Tibial nerve (tissue), 4 donors: ENCODE measurements around the gene MINDY4. TPM values are rescaled to one million over a fixed set of nuclear protein-coding genes. Genes with fewer than 3 reads are reported as not detected.

Experiments
- DNase-seq, 2 donors: peaks; one replicate each; pipeline ENCODE4 v3.0.0-alpha.2; 2019; ENCODE audit warnings: low spot score in 2 of 2
- H3K27ac ChIP-seq, 4 donors: fragments of 200-600 bp; sonication (generic) in 3 of 4; one replicate each; pipeline ENCODE4 v1.5.1; 2017 to 2019; ENCODE audit warnings: mild to moderate bottlenecking in 1 of 4
- H3K27me3 ChIP-seq, 2 donors: fragments of 200-600 bp; sonication (generic) in 1 of 2; one replicate each; pipeline versions ENCODE4 v1.5.1 to v1.6.0; 2017 to 2019
- H3K36me3 ChIP-seq, 3 donors: fragments of 200-600 bp; sonication (generic); one replicate each; pipeline ENCODE4 v1.5.1; 2018 to 2019
- H3K4me1 ChIP-seq, 4 donors: fragments of 200-600 bp; sonication (generic) in 3 of 4; one replicate each; pipeline ENCODE4 v1.5.1; 2017 to 2019
- H3K4me3 ChIP-seq, 4 donors: fragments of 200-600 bp; sonication (generic) in 3 of 4; one replicate each; pipeline ENCODE4 v1.5.1; 2017 to 2019; ENCODE audit warnings: mild to moderate bottlenecking in 1 of 4, moderate library complexity in 1 of 4
- H3K9me3 ChIP-seq, 4 donors: fragments of 200-600 bp; sonication (generic) in 3 of 4; one replicate each; pipeline ENCODE4 v1.5.1; 2017 to 2019
- EP300 ChIP-seq, 2 donors: sonication (generic); formaldehyde crosslinking; IDR thresholded peaks; one replicate each; pipeline ENCODE4 v1.6.1; 2017; ENCODE audit warnings: antibody characterized with exemption in 2 of 2, mild to moderate bottlenecking in 1 of 2
- POLR2A ChIP-seq, 2 donors: fragments of 450-650 bp; IDR thresholded peaks; one replicate each; pipeline ENCODE4 v1.6.1; 2017; ENCODE audit warnings: antibody characterized with exemption in 2 of 2, mild to moderate bottlenecking in 2 of 2, moderate library complexity in 2 of 2
- WGBS, 2 donors: methylation state at CpG; one replicate each; pipeline ENCODE4 v1.1.5; 2018; 5-methylcytosine and 5-hydroxymethylcytosine counted together
- total RNA-seq, 4 donors: library from RNA; depleted of rRNA; stranded (reverse); fragments of >200 nt; gene quantifications; one replicate each; pipeline ENCODE4 v1.1.0, GENCODE V29; 2016
- TF ChIP-seq, protein P1 (sequence below), 5 experiments: fragments of 200-600 bp in 3 of 5; fragments of 450-650 bp in 2 of 5; sonication (generic) in 3 of 5; IDR thresholded peaks; one replicate each; pipeline ENCODE4 v1.5.1; 2016 to 2019; ENCODE audit warnings: antibody characterized with exemption in 5 of 5, mild to moderate bottlenecking in 3 of 5, moderate library complexity in 2 of 5

The MINDY4 gene
- total RNA-seq, 4 donors from 2014 or later: 17.1 to 21.6 (median 19.9) TPM

DNA sequence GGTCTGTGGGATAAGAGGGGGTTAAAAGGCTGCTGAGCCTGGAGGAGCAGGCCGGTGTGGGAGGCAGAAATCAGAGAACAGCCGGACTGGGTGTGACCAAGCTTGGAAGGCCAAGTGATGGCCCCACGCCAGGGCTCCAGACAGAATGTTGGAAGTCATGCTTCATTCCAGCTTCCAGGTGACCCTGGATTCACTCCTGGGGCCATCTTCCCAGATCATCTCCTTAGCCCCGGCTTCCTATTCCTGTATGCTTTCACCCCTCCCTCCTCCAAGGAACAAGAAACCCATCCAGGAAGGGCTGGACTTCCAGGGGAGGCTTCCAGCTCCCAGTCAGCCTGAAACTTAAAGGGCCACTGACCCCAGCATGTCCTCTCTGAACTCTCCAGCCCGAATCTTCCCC lies 18.2 kb upstream of the MINDY4 start:
- H3K36me3 ChIP-seq: no peaks in the 10 kb centered on the region
- H3K4me1 ChIP-seq: peaks cover 0 to 57% (median 15%) of the 10 kb centered on the region in 4 donors
- H3K4me3 ChIP-seq: peak overlapping the region in 3 of 4 donors; percentile 17 to 48 (median 26)
- H3K27me3 ChIP-seq: no peaks in the 10 kb centered on the region
- WGBS, 2 donors: 10 to 24% methylated on average over 5 of the region's 5 CpGs
- H3K9me3 ChIP-seq: no peaks in the 10 kb centered on the region
- TF ChIP-seq, protein P1, sequence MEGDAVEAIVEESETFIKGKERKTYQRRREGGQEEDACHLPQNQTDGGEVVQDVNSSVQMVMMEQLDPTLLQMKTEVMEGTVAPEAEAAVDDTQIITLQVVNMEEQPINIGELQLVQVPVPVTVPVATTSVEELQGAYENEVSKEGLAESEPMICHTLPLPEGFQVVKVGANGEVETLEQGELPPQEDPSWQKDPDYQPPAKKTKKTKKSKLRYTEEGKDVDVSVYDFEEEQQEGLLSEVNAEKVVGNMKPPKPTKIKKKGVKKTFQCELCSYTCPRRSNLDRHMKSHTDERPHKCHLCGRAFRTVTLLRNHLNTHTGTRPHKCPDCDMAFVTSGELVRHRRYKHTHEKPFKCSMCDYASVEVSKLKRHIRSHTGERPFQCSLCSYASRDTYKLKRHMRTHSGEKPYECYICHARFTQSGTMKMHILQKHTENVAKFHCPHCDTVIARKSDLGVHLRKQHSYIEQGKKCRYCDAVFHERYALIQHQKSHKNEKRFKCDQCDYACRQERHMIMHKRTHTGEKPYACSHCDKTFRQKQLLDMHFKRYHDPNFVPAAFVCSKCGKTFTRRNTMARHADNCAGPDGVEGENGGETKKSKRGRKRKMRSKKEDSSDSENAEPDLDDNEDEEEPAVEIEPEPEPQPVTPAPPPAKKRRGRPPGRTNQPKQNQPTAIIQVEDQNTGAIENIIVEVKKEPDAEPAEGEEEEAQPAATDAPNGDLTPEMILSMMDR (IDR thresholded peaks at IDR 0.05): no peak
- TF ChIP-seq EP300 (IDR thresholded peaks at IDR 0.05): peak in 1 of 2 donors; percentile 73
- DNase-seq: peak; percentile 83 to 87
- peak overlapping the region in 3 of 4 donors; percentile 66 to 84 (median 74) for H3K27ac ChIP-seq

DNA sequence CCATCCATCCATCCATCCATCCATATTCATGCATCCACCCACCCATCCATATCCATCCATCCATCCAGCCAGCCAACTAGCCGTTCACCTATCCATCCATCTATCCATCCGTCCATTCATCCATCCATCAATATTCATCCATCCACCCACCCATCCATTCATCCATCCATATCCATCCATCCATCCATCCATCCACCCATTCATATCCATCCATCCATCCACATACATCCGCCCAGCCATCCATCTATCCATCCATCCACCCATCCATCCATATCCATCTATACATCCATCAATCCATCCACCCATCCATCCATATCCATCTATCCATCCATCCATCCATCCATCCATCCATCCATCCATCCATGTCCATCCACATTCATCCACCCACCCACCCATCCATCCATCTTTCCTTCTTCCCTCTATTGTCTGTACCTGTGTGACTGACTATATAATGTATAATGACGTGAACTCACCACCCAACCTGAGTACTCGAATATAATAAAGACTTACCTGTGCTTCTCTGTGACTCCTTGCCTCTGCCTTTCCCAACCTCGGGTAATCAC lies 16.8 kb upstream of the MINDY4 start:
- no peaks in the 10 kb centered on the region for H3K36me3 ChIP-seq
- H3K4me3 ChIP-seq: no peak overlapping the region
- DNase-seq: no peak
- H3K9me3 ChIP-seq: no peaks in the 10 kb centered on the region
- no peak overlapping the region for H3K27ac ChIP-seq
- peaks cover 0 to 57% (median 15%) of the 10 kb centered on the region in 4 donors for H3K4me1 ChIP-seq
- 78 to 87% methylated on average over 6 of the region's 6 CpGs for WGBS, 2 donors
- no peak for TF ChIP-seq POLR2A (IDR thresholded peaks at IDR 0.05)
- TF ChIP-seq EP300 (IDR thresholded peaks at IDR 0.05): no peak
- TF ChIP-seq, protein P1 (IDR thresholded peaks at IDR 0.05): no peak
- no peaks in the 10 kb centered on the region for H3K27me3 ChIP-seq

DNA sequence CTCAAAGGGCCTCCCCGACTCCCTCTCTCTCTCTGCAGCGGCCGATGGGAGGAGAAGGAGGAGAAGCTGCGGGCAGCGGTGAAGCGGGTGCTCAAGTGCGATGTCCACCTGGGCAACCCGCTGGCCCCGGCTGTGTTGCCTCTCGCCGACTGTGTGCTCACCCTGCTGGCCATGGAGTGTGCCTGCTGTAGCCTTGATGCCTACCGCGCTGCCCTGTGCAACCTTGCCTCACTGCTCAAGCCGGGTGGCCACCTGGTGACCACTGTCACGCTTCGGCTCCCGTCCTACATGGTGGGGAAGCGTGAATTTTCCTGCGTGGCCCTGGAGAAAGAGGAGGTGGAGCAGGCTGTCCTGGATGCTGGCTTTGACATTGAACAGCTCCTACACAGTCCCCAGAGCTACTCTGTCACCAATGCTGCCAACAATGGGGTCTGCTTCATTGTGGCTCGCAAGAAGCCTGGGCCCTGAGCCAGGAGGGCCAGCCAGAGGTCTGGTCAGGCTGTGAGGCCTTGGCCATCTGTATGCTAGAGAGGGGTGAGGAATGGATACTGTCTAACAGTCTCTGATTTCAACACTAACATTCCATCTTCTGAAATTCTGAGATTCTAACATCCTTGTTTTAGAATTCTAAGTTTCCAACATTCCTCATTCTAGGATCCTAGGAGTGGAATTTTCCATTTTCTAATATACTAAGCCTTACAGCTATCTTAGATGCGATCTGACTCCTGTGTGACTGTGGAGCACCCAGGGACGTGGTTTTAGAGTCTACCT lies 15.6 kb upstream of the MINDY4 start:
- Histone ChIP-seq H3K36me3 (no peaks in the 10 kb centered on the region), H3K4me1 (peaks cover 0 to 50% (median 13%) of the 10 kb centered on the region in 4 donors), H3K4me3 (no peak overlapping the region), H3K9me3 (no peaks in the 10 kb centered on the region), H3K27me3 (no peaks in the 10 kb centered on the region), H3K27ac (peak overlapping the region in 3 of 4 donors; percentile 4 to 48 (median 25))
- 62 to 66% methylated on average over 19 of the region's 22 CpGs for WGBS, 2 donors
- peak in 1 of 2 donors; percentile 24 for DNase-seq
- no peak for TF ChIP-seq EP300 (IDR thresholded peaks at IDR 0.05)
- TF ChIP-seq, protein P1 (IDR thresholded peaks at IDR 0.05): no peak

DNA sequence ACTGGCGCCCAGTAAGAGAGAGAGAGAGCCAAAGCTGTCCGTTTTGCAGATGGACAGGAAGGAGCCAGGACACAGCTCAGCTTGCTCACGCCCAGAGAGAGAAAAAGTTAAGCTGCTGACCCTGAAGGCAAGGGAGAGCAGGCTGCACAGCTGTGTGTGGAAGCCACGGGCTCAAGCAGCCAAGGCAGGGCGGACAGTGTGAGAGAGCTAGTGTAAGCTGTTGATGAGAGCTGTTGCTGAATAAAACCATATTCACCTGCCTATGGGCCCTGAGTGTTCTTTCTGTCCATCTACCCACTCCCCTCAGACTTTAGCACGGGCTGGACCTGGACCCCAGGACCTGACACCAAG lies 13.9 kb upstream of the MINDY4 start:
- peaks cover 0 to 35% (median 5%) of the 10 kb centered on the region in 4 donors for H3K4me1 ChIP-seq
- no peak for DNase-seq
- TF ChIP-seq, protein P1 (IDR thresholded peaks at IDR 0.05): no peak
- TF ChIP-seq EP300 (IDR thresholded peaks at IDR 0.05) (no peak), POLR2A (IDR thresholded peaks at IDR 0.05) (no peak)
- no peaks in the 10 kb centered on the region for H3K27me3 ChIP-seq
- no peak overlapping the region for H3K27ac ChIP-seq
- H3K36me3 ChIP-seq: no peaks in the 10 kb centered on the region
- H3K9me3 ChIP-seq: no peaks in the 10 kb centered on the region
- H3K4me3 ChIP-seq: no peak overlapping the region
- WGBS, 2 donors: 58 to 59% methylated on average over 6 of the region's 6 CpGs

DNA sequence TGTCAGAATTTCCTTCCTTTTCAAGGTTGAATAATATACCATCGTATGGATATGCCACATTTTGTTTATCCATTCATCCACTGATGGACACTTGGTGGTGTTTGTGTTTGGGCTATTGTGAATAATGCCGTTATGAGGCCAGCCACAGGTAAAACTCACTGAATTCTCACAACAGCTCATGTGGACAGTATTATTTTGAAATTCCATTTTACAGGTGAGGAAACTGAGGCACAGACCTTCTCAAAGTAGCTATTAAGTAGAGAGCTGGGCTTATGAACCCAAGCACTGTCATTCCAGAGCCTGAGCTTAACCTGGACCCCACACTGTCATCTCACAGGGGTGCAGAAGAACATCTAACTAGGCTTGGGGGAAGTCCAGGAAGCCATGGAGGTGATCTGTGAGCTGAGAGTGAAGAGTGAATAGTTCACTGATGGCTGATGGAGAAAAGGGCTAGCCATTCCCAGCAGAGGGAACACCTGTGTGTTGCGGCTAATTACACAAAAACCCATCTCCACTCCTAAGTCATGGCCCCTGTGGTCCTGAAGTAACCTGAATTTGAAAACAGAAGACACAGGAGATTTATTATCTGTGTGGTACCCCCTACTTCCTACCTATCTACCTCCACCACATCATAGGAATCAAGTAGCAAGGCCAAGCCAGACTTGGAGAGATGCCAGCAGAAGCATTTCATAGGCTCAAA lies 10.6 kb upstream of the MINDY4 start:
- H3K4me1 ChIP-seq: peaks cover 0 to 34% (median 5%) of the 10 kb centered on the region in 4 donors
- TF ChIP-seq, protein P1 (IDR thresholded peaks at IDR 0.05): no peak
- TF ChIP-seq POLR2A (IDR thresholded peaks at IDR 0.05): no peak
- TF ChIP-seq EP300 (IDR thresholded peaks at IDR 0.05): no peak
- 96 to 98% methylated on average over 3 of the region's 3 CpGs for whole genome bisulfite sequencing, 2 donors
- no peak overlapping the region for H3K27ac ChIP-seq
- no peak overlapping the region for H3K4me3 ChIP-seq
- H3K36me3 ChIP-seq: no peaks in the 10 kb centered on the region
- no peaks in the 10 kb centered on the region for H3K9me3 ChIP-seq
- no peak for DNase-seq
- H3K27me3 ChIP-seq: no peaks in the 10 kb centered on the region
